IPS-NIHi7 (cell line): Measurements from ENCODE around the gene NPL.

Source experiments
- DNase-seq: peaks from one replicate; pipeline ENCODE4 v3.0.0; 2012; ENCODE audit warnings: mixed read lengths; ENCODE audit errors: extremely low spot score

The NPL gene, protein sequence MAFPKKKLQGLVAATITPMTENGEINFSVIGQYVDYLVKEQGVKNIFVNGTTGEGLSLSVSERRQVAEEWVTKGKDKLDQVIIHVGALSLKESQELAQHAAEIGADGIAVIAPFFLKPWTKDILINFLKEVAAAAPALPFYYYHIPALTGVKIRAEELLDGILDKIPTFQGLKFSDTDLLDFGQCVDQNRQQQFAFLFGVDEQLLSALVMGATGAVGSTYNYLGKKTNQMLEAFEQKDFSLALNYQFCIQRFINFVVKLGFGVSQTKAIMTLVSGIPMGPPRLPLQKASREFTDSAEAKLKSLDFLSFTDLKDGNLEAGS

DNA sequence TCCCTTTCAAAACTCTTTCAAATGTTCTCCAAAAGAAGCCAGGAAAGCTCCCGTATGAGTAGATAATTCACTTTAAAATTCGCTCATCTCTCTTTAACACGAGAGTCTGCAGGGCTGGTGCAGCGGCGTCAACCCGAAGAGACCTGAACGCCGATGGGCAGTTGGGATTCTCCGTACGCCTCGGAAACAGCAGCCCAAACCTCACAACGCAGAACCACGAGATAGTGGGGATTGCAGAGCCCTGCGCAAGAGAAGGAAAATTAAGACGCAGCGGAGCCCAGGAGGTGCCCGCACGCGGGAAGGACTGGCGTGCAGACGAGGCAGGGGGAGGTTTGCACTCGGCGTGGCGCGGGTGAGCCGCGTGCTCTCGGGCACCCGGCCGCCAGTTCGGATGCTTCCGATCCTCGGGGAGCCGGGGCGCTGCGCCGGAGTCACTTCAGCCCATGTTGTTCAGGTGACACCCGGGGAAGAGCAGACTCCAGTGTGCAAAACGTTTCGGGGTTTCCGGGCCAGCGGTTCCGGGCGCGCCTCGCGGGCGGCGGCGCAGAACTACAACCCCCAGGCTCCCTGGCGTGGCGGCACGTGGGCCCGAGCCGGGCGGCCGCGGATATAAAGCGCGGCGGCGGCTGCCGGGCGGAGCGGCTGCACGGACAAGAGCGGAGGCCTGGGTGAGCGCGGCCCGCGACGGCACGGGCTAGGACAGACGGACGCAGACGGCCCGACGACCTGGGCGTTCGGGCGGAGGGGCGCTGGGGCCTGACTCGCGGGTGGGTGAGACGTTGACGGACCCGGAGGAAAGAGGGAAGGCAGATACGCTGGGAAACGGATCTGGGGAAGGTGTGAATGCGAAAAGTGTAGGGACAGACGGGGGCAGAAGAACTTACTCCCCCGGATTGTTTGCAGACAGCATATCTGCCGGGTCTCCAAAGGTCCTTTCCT lies at the start of gene NPL:
Gene NPL, plus strand, starts transcription at position 636 of the 939 bp plus-strand sequence. CDS start 4,599 bp downstream, outside the sequence.
- peak; percentile 78 for DNase-seq

DNA sequence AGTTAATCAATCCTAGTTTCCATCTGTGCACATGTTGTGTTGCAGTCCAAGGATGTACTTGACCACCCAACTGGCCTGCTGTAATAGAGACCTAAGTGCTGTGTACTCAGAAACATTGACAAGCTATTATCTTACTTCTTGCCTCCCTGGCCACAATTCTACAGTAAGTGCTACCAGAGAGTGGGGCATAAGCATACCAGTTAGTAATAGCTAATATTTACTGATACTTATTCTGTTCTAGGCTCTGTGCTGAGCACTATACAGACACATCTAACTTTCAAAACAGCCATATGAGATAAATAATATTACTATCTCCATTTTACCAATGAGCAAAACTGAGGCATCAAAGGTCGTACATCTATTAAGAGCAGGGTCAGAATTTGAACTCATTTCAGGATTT lies 49.5 kb upstream of the NPL start:
- no peak for DNase-seq

DNA sequence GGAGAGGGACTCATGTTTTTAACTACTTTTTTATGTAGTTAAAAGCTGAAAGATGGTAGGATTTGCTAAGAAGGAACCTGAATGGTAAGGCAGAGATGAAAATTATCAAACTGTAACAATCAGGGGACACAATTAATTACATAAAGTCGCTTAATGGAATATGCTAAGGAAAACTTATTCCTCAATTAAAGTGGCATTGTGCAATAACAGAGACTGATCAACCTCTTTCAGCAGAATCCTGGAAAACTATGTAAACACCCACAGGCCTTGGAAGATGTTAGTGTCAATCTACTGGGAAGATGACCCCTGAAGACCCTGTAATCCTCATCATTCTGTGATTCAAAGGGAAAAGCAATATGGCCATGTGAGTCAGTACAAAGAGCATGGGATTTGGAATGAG lies 46.8 kb upstream of the NPL start:
- DNase-seq: no peak

GRCh38 chr1:182752077-182752988 lies 37.2 kb upstream of the NPL start:
- peak; percentile 25 for DNase-seq

- no peak for DNase-seq
Observed at GRCh38 chr1:182754087-182754486, 35.5 kb upstream of the NPL start.

- DNase-seq: no peak
Observed at GRCh38 chr1:182754543-182755314, 34.8 kb upstream of the NPL start.

DNA sequence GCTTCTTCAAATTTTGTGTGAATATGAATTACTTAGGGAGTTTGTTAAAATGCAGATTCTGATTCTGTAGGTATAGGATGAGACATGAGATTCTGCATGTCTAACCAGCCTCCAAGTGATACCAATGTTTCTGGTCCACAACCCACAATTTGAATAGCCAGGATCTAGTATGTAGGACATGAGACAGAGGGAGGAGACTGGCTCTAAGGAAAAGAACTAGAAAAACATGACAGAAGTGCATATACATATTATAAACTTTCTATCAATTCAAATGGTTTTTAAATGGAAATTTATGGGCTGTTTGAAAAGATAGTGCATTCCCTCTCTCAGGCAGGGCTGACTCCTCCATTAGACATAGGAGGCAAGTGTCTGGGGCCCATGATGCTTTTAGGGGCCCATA lies 33.9 kb upstream of the NPL start:
- DNase-seq: no peak

DNA sequence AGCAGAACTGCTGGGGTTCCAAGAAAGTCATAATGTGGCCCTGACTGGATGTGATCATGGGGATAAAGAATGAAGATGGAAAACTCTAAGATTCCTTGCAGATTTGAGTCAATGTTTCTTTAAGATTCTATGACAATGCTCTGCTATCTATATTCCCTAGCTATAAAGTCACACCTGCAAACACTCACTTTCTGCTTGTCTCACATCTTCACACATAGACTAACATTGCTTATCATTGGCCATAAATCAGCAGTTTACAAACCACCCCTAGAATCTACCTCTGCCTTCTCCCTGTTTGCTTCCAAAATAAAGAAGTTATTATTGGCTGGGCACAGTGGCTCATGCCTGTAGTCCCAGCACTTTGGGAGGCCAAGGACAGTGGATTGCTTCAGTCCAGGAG lies 33.1 kb upstream of the NPL start:
- DNase-seq: no peak

DNA sequence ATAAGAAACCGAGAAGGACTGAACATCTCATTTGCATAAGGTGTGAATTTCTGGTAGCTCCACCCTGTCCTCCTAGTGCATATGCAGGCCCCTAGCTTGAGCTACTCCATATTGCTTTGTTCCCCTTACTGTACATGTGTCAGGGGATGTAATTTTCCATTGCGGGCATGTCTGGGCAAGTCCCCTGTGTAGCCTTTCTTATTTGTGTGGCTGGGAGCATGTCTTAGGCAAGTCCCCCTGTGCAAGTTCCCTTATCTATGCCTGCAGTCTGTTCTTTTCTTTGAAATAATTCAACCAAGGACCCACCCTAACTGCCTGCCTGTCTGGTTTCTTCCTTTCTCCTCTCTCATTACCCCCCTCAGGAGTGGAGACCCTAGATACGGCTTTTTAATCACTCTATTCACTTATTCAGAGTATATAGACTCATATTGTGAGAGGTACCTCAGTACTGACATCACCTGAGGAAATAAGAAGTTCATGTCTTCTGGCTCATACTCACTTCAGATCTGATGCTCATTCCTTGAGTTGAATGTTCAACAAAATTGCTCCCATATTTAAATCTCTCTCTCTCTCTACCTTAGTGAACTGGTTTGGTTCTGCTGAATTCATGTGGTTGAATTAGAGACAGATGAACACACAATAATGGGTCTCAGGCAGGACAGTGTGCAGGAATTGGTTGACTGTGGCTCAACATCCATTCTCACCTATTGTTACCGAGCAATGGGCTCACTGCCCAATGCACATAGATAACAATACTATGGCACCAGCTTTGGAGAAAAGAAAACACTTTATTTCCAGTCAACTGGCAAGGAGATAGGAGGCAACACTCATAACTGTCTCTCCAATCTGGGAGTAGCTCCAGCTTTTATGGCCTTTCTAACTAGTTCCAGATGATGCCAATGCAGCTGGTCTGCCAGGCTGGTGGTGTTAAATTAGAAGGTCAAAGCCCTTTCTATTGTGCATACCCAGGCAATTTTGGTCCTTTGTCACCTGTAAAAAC lies 27.9 kb upstream of the NPL start:
- no peak for DNase-seq

- DNase-seq: no peak
Observed at GRCh38 chr1:182762536-182762935, 27.0 kb upstream of the NPL start.

DNA sequence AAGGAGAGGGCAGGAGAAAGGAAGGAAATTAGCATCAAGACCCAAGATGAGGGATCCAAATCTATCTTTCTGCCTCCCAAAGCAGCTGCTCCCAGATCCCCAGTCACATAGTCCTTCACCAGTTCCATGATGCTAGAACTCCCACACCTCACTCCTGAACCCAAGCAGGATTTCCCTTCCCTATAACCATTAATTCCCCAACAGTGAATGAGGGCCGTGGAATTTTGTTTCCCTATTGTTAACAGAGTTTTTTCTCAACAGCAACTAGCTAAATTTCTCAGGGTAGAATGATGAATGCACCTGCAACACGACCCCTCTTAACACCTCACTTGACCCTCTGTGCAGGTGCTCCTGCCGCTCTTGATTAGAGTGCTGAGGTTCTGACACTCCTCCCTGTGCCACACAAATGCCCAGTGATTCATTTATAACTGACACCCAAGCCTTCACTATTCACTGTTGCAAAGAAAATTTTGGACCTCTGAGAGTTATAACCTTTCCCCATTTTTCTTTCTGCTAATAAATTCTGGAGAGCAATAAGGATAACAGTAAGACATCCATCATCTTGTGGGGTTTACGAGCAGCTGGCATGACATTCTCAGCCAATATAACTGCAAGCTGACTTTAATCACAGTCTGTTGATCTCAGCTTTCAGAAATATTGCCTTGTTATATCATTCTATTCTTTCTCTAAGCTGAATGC lies 25.4 kb upstream of the NPL start:
- DNase-seq: no peak

DNA sequence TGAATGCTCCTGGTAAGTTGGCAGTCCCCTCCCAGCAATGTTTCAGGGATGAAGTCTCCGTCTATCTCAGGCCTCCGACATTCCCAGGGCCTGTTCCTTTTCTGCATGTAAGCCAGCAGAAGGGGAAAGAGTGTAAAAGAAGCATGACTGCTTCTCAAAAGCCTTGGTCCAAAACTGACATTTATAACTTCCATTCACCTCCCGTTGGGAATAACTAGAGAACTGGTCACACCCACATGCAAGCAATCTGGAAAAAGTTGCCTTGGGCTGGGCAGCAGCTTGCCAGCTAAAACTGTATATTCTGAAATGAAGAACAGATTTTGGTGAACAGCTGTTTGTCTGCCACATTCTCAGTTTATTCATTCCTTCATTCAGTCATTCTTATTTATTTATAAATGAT lies 24.2 kb upstream of the NPL start:
- no peak for DNase-seq

GRCh38 chr1:182766050-182766449 lies 23.5 kb upstream of the NPL start:
- DNase-seq: no peak

GRCh38 chr1:182766881-182767645 lies 22.5 kb upstream of the NPL start:
- DNase-seq: no peak

GRCh38 chr1:182768963-182769362 lies 20.6 kb upstream of the NPL start:
- no peak for DNase-seq

- DNase-seq: no peak
Observed at GRCh38 chr1:182770232-182770631, 19.3 kb upstream of the NPL start.

DNA sequence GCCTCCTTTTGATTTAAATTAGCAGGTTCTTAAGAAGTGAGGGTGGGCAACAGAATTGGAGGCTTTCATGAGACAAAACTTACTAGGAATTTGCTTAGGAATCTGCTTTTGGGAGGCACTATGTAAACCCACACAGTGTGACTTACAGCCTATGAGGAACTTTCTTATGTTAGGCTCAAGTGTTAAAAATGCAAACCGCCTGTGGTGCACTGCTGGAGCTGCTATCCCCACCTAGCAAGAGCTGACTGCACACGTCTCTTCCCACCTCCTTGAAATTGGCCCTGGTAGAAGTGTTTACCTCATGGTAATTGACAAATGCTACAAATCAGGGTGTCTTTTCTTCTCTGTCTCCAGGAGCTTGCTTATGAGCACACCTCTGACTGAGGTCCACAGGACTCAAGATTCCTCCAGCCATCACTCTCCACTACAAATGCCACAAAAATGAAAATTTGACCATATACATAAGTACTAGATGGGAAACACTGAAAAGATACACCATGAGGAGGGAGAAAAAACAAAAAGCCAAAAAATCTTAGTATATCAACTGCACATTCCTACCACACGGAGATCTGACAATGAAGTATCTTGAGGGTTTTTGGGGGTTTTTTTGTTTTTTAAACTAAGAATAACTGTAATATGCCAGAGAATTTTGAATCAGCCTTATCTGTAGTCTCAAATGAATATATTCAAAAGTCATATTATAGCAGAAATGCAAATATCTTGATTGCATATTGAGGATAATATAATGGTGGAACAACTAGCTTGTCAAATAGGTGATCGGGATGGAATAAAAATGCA lies 18.2 kb upstream of the NPL start:
- peak; percentile 26 for DNase-seq

GRCh38 chr1:182777386-182777785 lies 12.2 kb upstream of the NPL start:
- no peak for DNase-seq
